SK-N-SH treated with all-trans-retinoic acid at 6 μM for 48 hours (cell line): ENCODE measurements around the gene LPAR2.

Source experiments
- ATAC-seq: fragments of 200-7000 bp; cut with Tn5 transposase; 3 replicates; pipeline ENCODE4 v1.9.1; 2020; ENCODE audit warnings: mild to moderate bottlenecking, moderate library complexity
- ARNTL ChIP-seq: fragments of 450-650 bp; formaldehyde crosslinking; IDR thresholded peaks from 2 replicates; pipeline ENCODE4 v1.5.0; 2020; ENCODE audit warnings: low read depth, mild to moderate bottlenecking, moderate library complexity, borderline replicate concordance
- BACH2 ChIP-seq: fragments of 250-450 bp; sonication (Bioruptor Pico); IDR thresholded peaks from 2 replicates; pipeline ENCODE4 v1.9.0; 2021; ENCODE audit warnings: mild to moderate bottlenecking, borderline replicate concordance
- CREB5 ChIP-seq: fragments of 250-450 bp; sonication (Bioruptor Pico); IDR thresholded peaks from 2 replicates; pipeline ENCODE4 v1.5.1; 2020; ENCODE audit warnings: low read depth, mild to moderate bottlenecking, moderate library complexity
- CSDC2 ChIP-seq: fragments of 250-450 bp; sonication (Bioruptor Pico); IDR thresholded peaks from 2 replicates; pipeline ENCODE4 v1.5.0; 2020; ENCODE audit warnings: mild to moderate bottlenecking, moderate library complexity
- CSRNP3 ChIP-seq: fragments of 250-450 bp; sonication (Bioruptor Pico); IDR thresholded peaks from 2 replicates; pipeline ENCODE4 v1.5.1; 2021; ENCODE audit warnings: mild to moderate bottlenecking, moderate library complexity
- ESRRG ChIP-seq: fragments of 250-450 bp; sonication (Bioruptor Pico); IDR thresholded peaks from 2 replicates; pipeline ENCODE4 v1.6.1; 2021; ENCODE audit warnings: mild to moderate bottlenecking
- GLIS3 ChIP-seq: fragments of 250-450 bp; sonication (Bioruptor Pico); IDR thresholded peaks from 2 replicates; pipeline ENCODE4 v1.5.0; 2020; ENCODE audit warnings: mild to moderate bottlenecking, moderate library complexity
- ISL1 ChIP-seq: fragments of 250-450 bp; sonication (Bioruptor Pico); IDR thresholded peaks from 2 replicates; pipeline ENCODE4 v2.1.2; 2022; ENCODE audit warnings: mild to moderate bottlenecking, moderate library complexity
- OSR1 ChIP-seq: fragments of 250-450 bp; sonication (Bioruptor Pico); IDR thresholded peaks from 2 replicates; pipeline ENCODE4 v1.8.0; 2022; ENCODE audit warnings: moderate library complexity, mild to moderate bottlenecking, inconsistent platforms
- PATZ1 ChIP-seq: fragments of 250-450 bp; sonication (Bioruptor Pico); IDR thresholded peaks from 2 replicates; pipeline ENCODE4 v1.8.0; 2020; ENCODE audit warnings: mild to moderate bottlenecking, moderate library complexity, borderline replicate concordance
- POU6F1 ChIP-seq: fragments of 250-450 bp; sonication (Bioruptor Pico); IDR thresholded peaks from 2 replicates; pipeline ENCODE4 v1.8.0; 2021; ENCODE audit warnings: low read depth, mild to moderate bottlenecking, moderate library complexity, borderline replicate concordance
- RARB ChIP-seq: fragments of 250-450 bp; sonication (Bioruptor Pico); IDR thresholded peaks from 2 replicates; pipeline ENCODE4 v1.8.0; 2021; ENCODE audit warnings: mild to moderate bottlenecking, moderate library complexity
- SNAI2 ChIP-seq: fragments of 250-450 bp; sonication (Bioruptor Pico); IDR thresholded peaks from 2 replicates; pipeline ENCODE4 v1.5.0; 2020; ENCODE audit warnings: mild to moderate bottlenecking, moderate library complexity
- TCF4 ChIP-seq: fragments of 250-450 bp; sonication (Bioruptor Pico); IDR thresholded peaks from 2 replicates; pipeline ENCODE4 v1.8.0; 2021; ENCODE audit warnings: mild to moderate bottlenecking, moderate library complexity, borderline replicate concordance
- TOX ChIP-seq: fragments of 250-450 bp; sonication (Bioruptor Pico); IDR thresholded peaks from 2 replicates; pipeline ENCODE4 v1.8.0; 2021; ENCODE audit warnings: mild to moderate bottlenecking, moderate library complexity, borderline replicate concordance
- TSHZ2 ChIP-seq: fragments of 250-450 bp; sonication (Bioruptor Pico); IDR thresholded peaks from 2 replicates; pipeline ENCODE4 v1.5.0; 2020; ENCODE audit warnings: mild to moderate bottlenecking, moderate library complexity
- ZC3H10 ChIP-seq: fragments of 250-450 bp; sonication (Bioruptor Pico); IDR thresholded peaks from 2 replicates; pipeline ENCODE4 v1.5.1; 2021; ENCODE audit warnings: mild to moderate bottlenecking, moderate library complexity
- ZFP3 ChIP-seq: fragments of 250-450 bp; sonication (Bioruptor Pico); IDR thresholded peaks from 2 replicates; pipeline ENCODE4 v1.5.0; 2020; ENCODE audit warnings: mild to moderate bottlenecking, moderate library complexity
- ZFP30 ChIP-seq: fragments of 450-650 bp; formaldehyde crosslinking; IDR thresholded peaks from 2 replicates; pipeline ENCODE4 v1.5.0; 2022; ENCODE audit warnings: mild to moderate bottlenecking, moderate library complexity
- ZNF565 ChIP-seq: fragments of 450-650 bp; formaldehyde crosslinking; conservative IDR thresholded peaks from 2 replicates; pipeline ENCODE4 v1.5.0; 2020; ENCODE audit warnings: low read depth, mild to moderate bottlenecking, moderate library complexity
- ZNF70 ChIP-seq: fragments of 450-650 bp; formaldehyde crosslinking; IDR thresholded peaks from 2 replicates; pipeline ENCODE4 v1.5.0; 2020; ENCODE audit warnings: mild to moderate bottlenecking, moderate library complexity
- ZNF8 ChIP-seq: fragments of 450-650 bp; formaldehyde crosslinking; IDR thresholded peaks from 2 replicates; pipeline ENCODE4 v1.5.0; 2020; ENCODE audit warnings: mild to moderate bottlenecking, moderate library complexity

LPAR2 gene

GRCh38 chr19:19642506-19643157 lies 14.6 kb upstream of the LPAR2 start:
- ATAC-seq, result peak; percentile 45
- TF ChIP-seq BACH2 (no peak), ZFP30 (CRISPR knock-in tag) (no peak), TOX (CRISPR knock-in tag) (no peak)

GRCh38 chr19:19637523-19638251 lies 9.7 kb upstream of the LPAR2 start:
- ATAC-seq, result no peak
- no peak for TF ChIP-seq PATZ1
- no peak for TF ChIP-seq OSR1 (CRISPR knock-in tag)
- TF ChIP-seq RARB, result no peak

- TF ChIP-seq ZNF70 (no peak), SNAI2 (no peak), BACH2 (no peak)
These were observed 9.1 kb upstream of the LPAR2 start for GRCh38 chr19:19637186-19637522.

GRCh38 chr19:19636573-19637185 lies 8.7 kb upstream of the LPAR2 start:
- TF ChIP-seq ISL1, result no peak
- TF ChIP-seq CREB5 (CRISPR knock-in tag), result no peak
- ATAC-seq, result no peak

More at GRCh38 chr19:19637186-19637522, 9.1 kb upstream of the LPAR2 start:
- no peak for ATAC-seq

GRCh38 chr19:19635313-19635702 lies 7.3 kb upstream of the LPAR2 start:
- no peak for ATAC-seq
- TF ChIP-seq ESRRG (no peak), POU6F1 (CRISPR knock-in tag) (no peak), ZFP3 (CRISPR knock-in tag) (no peak), TSHZ2 (CRISPR knock-in tag) (no peak), ZNF565 (CRISPR knock-in tag) (no peak), TCF4 (CRISPR knock-in tag) (no peak), OSR1 (CRISPR knock-in tag) (no peak), CSDC2 (CRISPR knock-in tag) (no peak), ZC3H10 (CRISPR knock-in tag) (no peak), ZNF8 (no peak), PATZ1 (no peak), ARNTL (no peak), CSRNP3 (CRISPR knock-in tag) (no peak), RARB (no peak), CREB5 (CRISPR knock-in tag) (no peak), BACH2 (no peak), ZNF70 (no peak), GLIS3 (no peak)
